ENCODE measurements around the gene EPB41L4B. TPM values are rescaled to one million over a fixed set of nuclear protein-coding genes. Genes with fewer than 3 reads are reported as not detected.
"Not testable (repeated sequence)": the region's sequence is repeated elsewhere in the genome, so short reads cannot be mapped to it uniquely, and the experiment has no call there.

The EPB41L4B gene
- total RNA-seq, 1 donor from 2014 or later: 0.34 TPM

- no peak for DNase-seq
Measured at GRCh38 chr9:109159583-109159982, 161.3 kb downstream of the EPB41L4B start.

DNA sequence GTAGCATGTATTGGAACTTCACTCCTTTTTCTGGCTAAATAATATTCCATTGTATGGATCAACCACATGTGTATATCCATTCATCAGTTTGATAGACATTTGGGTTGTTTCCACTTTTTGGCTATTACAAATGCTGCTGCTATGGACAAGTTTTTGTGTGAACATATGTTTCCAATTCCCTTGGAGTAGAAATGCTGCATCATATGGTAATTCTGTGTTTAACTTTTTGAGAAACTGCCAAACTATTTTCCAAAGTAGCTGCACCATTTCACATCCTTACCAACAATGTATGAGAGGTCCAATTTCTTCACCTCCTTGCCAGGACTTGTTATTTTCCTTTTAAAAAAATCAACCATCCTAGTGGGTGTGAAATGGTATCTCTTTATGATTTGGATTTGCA lies 162.2 kb downstream of the EPB41L4B start:
- DNase-seq: no peak

- no peak for DNase-seq
Measured at GRCh38 chr9:109156708-109157107, 164.2 kb downstream of the EPB41L4B start.

- no peak for DNase-seq
Measured at GRCh38 chr9:109150925-109151545, 169.8 kb downstream of the EPB41L4B start.

GRCh38 chr9:109149722-109150121 lies 171.1 kb downstream of the EPB41L4B start:
- DNase-seq: no peak

DNA sequence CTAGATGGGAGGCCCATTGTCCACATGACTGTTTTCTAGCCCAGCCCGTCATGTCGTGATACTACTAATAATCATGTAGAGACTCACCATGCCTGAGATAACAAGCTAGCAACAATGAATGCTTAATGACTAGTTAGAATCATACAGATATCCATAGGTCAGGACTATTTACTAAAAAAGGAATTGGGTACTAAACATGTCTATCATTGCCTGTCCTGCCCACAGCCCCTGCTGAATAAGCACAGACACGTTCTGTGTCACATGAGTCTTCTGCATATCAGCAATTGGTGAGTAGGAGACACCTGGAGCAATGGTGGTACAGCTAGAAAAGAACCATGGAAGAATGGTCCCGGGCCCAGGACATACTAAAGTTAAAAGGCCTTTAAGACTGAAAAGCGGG lies 171.8 kb downstream of the EPB41L4B start:
- DNase-seq: no peak

DNA sequence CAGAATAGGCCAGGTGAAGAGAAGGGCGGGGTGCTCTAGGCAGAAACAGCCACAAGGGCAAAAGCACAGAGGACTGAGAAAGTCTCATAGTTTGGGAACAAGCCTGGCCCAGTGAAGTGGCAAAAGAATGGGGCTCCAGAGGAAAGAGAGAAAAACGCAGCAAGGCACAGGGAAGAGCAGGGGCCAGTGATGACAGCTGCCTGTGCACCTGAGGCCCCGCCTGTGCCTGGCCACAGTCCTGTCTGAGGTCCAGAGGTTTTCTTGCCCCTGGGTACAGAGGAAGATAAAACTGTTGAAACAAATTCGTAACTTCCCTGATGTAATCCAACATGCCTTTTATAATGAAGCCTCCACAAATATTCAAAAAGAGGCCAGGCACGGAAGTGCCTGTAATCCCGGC lies 175.8 kb downstream of the EPB41L4B start:
- DNase-seq: no peak

DNA sequence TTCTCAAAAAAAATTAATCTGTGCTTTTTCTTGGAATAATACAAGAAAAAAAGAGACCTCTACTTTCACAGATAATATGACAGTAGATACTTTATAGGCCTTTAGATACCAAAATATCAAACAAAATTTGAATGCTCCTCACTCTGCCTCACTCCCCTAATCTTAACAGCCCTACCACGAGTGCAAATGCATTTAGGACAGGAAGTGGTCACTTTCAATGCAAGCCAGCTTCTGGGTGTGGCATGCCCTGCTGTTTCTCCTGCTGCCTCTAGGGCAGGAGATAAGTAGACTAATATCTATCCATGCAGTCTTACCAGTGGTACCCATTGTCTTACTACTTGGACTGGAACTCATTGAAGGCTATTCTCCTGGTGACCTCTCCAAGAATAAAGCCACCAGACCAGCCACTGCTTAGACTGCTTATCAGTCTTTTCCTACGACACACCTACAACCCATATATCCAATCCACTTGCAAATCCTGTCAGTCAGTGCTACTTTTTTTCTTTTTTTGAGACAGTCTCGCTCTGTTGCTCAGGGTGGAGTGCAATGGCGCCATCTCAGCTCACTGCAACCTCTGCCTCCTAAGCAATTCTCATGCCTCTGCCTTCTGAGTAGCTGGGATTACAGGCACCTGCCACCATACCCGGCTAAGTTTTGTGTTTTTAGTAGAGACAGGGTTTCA lies 176.8 kb downstream of the EPB41L4B start:
- peak; percentile 15 for DNase-seq

DNA sequence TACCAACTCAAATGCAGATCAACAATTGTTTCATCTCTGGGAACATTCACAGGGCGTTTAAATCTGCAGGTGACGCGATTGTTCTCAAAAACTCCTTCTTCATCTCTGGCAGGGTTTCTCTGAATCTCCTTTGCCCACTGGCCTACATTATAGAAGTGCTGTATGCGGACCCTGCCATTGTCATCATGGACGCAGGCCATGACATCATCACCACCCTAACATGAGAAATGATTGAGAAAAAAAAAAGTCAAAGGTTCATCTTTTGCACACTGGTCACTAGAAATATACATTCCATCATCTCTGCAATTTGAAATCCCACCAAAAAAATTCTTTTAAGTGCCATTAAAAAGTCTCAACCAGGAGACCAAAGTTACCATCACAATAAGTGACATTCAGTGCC lies 179.5 kb downstream of the EPB41L4B start:
- no peak for DNase-seq

DNA sequence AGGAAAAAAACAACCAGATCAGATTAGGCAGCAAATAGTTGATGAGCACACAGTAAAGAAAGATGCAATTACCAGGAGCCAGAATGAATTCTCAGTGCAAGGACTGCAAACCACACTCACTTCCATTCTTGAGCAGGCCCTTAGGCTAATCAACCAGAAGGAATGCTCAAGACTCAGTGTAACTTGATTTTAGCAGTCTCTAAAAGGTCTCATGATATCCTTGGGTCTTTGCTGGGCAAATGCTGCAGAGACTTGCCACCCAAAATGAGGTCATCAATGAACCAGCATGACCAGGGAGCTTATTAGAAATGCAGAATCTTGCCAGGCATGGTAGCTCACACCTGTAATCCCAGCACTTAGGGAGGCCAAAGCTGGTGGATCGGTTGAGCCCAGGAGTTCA lies 181.0 kb downstream of the EPB41L4B start:
- DNase-seq: no peak

DNA sequence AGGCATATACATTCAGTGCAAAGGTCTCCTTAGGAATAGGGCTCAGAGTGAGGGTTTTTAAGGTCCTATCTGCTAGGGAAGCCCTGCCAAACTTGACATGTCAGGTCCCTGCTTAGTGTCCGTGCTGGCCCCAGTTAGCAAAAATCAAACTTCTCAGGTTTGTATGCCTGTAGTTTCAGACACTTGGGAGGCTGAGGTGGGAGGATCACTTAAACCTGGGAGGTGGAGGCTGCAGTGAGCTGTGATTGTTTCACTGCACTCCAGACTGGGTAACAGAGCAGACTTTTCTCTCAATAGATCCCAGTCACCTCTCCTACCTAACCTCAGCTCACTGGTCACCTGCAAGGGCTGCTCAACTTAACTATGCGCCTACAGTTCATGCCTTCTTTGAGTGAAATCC lies 182.4 kb downstream of the EPB41L4B start:
- no peak for DNase-seq

GRCh38 chr9:109134167-109134578 lies 186.7 kb downstream of the EPB41L4B start:
- DNase-seq: no peak

- DNase-seq: no peak
Measured at GRCh38 chr9:109133533-109133932, 187.3 kb downstream of the EPB41L4B start.

GRCh38 chr9:109132567-109133021 lies 188.3 kb downstream of the EPB41L4B start:
- DNase-seq: peak; percentile 69

DNA sequence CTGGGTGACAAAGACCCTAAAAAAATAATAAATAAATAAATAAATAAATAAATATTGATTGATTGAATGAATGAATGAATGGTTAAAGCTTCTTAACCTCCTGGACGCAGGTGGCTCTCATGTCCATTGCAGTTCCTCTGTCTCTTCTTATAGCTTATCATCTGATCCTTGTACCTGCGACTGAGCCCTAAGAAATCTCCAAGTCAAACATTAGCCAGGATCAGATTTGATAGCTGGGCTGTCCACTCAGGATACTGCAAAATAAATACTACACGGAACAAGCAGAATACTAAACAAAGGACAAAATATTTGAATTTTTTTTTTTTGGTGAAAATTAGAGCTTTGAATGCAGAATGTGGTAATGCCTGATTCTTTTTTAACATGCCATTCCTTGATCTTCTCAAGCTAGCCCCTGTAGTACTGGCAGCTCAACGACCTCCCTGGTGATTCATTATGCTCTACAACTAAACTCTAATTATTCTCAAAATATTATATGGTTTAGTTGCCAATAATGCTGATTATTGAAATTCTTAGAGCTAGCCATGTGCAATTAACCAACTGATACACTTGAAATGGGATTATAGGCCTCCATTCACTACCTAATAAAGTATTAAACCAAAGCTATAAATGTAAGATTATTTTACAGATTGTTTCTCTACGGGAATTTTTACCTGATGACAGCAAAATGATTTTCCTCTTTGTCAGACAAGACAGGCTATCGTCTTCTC lies 191.2 kb downstream of the EPB41L4B start:
- DNase-seq: no peak

DNA sequence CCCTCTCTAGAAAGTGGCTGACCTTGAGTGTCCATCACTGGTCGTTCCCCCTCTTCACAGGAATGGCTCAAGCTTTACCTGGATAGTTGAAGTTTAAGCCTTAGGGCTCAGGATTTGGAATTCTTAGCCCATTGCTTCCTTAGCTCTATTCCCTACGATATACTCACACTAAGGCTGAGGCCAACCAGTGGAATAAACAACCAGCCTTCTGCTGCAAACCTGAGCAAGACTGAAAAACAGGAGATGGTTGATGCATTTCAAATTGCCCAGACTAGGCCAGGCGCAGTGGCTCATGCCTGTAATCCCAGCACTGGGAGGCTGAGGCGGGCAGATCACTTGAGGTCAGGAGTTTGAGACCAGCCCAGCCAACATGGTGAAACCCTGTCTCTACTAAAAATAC lies 194.2 kb downstream of the EPB41L4B start:
- not testable (repeated sequence) for DNase-seq

GRCh38 chr9:109124121-109124520 lies 196.7 kb downstream of the EPB41L4B start:
- DNase-seq: no peak

DNA sequence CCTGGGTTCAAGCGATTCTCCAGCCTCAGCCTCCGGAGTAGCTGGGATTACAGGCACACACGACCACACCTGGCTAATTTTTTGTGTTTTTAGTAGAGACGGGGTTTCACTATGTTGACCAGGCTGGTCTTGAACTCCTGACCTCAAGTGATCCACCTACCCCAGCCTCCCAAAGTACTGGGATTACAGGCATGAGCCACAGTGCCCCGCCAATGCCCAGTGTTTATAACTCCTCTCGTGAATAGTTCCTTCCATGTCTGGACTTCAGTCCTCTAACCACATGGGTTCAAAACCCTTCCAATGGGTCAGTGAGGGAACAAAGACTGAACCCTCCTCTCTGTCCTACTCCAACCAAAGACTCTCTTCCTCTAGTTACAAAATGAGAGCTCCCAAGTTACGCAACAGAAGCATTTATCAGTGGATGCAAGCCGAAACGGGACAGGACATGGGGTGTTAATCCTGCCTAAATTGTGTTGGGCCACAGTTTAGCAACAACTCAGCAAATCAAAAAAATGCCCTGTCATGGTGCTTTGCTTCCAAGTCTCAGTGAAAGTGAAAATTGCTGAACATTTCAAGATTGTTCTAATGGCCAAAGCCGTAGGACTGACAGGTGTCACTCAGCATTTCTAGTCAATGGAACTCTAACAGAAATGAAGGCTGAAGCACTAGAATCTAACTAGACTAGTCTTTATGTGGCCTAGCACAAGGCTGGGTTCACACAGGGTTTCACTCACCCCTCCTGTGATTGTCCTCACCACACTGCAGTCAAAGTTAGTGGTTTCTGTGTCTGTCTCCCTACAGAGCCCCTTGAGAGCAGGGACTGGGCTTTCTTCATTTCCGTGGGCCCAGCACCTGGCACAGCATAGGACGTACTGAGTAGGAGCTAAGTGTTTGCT lies 197.9 kb downstream of the EPB41L4B start:
- no peak for DNase-seq

All from dermis blood vessel endothelial cell (primary cell).